Stimulated activated CD4-positive, alpha-beta T cell treated with anti-CD3 and anti-CD28 coated beads, Interleukin-12 subunit alpha, Interleukin-12 subunit beta, amount 100 ng/mL, for 4 hours (primary cell): ENCODE measurements around the gene PDCD2L.
"Not testable (repeated sequence)": the region's sequence is repeated elsewhere in the genome, so short reads cannot be mapped to it uniquely, and the experiment has no call there.

Source experiments
- DNase-seq: peaks from one replicate; pipeline ENCODE4 v3.0.0-alpha.2; 2020

Gene PDCD2L

GRCh38 chr19:34404109-34404909 is at the start of gene PDCD2L:
Gene PDCD2L, plus strand, starts transcription at chr19:34404399. Its CDS starts 32 bp downstream, at chr19:34404431.
- peak; percentile 94 for DNase-seq

- DNase-seq = no peak
Observed at GRCh38 chr19:34355201-34355600, 49.0 kb upstream of the PDCD2L start.

- DNase-seq = no peak
Observed at GRCh38 chr19:34356875-34357274, 47.3 kb upstream of the PDCD2L start.

DNA sequence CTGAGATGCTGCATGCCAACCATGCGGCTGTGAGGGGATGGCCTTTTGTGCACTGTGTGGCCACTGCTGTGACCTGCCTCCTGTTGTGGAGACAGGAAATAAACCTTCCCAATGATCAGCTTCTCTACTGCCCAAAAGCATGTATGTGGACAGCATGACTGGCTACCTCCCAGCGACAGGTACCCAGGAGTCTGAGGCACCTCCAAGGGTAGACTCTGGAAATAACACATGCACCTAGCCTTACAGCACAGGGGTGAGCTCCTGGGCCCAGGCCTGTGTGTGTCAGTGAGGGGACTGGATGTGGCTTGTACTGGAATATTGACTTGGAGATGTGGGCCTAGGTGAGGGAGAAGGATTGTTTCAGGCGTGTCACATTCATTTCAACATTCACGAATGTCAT is 46.8 kb upstream of the PDCD2L start:
- no peak for DNase-seq

- peak; percentile 97 for DNase-seq
Observed at GRCh38 chr19:34359140-34359953, 44.9 kb upstream of the PDCD2L start.

DNA sequence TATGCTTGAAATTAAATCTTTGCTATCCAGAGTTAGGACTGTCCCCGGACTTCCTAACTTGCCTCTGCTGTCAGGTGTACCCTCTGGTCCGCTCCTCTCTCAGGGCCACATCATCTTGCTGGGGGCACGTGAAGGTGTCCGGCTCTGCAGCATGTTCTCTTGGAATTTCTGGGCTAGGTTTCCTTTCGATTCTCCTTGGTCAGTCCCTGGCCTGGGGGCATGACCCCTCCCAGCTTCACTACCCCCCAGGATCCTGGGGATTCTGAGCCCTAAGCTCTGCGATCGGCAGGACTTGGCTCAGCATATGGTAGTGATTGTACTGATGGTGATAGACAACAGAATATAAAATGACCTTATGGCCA is 44.3 kb upstream of the PDCD2L start:
- no peak for DNase-seq

- no peak for DNase-seq
Observed at GRCh38 chr19:34360354-34360909, 43.8 kb upstream of the PDCD2L start.

- no peak for DNase-seq
Observed at GRCh38 chr19:34362679-34363069, 41.5 kb upstream of the PDCD2L start.

DNA sequence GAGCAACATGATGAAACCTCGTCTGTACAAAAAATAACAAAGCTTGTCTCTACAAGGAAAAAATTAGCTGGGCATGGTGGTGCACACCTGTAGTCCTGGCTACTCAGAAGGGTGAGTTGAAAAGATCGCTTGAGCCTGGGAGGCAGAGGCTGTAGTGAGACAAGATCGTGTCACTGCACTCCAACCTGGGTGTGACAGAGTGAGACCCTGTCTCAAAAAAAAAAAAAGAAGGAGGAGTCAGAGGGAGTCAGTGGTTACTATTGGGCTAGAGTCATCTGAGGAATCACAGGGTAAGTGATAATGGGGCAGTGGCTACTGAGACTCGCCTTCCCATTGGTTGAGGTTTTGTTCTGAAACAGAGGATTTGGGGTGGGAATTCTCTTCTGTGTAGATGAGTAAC is 41.1 kb upstream of the PDCD2L start:
- no peak for DNase-seq

GRCh38 chr19:34363930-34364329 is 40.3 kb upstream of the PDCD2L start:
- DNase-seq = no peak

DNA sequence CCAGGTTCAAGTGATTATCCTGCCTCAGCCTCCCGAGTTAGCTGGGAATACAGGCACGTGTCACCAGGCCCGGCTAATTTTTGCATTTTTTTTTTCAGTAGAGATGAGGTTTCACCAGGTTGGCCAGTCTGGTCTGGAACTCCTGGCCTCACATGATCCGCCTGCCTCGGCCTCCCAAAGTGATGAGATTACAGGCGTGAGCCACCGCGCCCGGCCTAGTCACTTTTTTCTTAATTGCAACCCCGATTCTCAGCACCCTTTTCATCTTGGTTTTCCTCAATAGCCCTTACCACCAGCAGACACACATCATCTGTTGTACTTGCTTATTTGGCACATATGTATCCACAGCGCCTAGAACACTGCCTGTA is 39.8 kb upstream of the PDCD2L start:
- no peak for DNase-seq

GRCh38 chr19:34364830-34365462 is 39.3 kb upstream of the PDCD2L start, which contains the start of gene GPI:
Gene GPI, plus strand, starts transcription at chr19:34365196. Its CDS starts 71 bp downstream, at chr19:34365267.
- DNase-seq = peak; percentile 77

DNA sequence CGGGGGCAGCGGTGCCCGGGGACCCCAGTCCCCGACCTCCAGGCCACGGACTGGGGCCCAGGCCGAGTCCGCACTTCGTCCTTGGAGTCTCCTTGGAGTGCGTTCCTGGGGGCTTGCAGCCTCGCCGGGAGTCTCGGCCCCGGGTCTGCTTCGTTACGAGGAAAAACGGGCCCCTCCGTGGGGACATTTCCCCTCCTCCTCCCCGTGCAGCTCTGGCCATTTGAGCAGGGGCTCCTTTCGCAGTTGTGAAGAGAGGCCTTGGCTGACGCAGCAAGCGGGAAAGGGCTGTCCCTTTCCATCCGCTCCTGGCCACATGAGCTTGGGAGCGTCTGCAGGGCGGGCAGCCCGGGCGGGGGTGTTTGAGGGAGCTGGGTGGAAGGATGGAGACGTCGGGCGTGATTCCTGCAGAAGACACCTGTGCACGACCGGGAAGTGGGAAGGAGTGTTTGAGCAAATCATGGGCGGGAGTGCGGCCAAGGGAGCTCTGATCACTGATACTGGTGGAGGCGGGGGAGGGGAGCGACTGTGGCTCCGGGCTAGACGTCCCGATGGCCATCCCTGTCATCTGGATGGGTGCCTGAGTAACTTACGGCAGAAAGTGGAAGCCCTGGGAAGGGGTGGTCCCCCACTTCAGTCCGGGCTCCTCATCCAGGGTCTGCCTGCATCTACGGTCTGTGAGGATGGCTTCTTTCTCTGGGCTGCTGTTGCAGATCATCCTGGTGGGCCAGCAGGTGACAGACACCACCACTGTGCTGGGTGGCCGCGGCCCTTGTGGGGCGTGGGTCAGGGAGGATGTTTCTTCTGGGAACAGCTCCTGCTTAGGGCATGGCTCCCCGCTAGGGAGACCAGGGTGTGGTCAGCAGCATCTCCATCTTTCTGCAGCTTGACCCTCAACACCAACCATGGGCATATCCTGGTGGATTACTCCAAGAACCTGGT is 38.5 kb upstream of the PDCD2L start:
- DNase-seq = peak; percentile 25

DNA sequence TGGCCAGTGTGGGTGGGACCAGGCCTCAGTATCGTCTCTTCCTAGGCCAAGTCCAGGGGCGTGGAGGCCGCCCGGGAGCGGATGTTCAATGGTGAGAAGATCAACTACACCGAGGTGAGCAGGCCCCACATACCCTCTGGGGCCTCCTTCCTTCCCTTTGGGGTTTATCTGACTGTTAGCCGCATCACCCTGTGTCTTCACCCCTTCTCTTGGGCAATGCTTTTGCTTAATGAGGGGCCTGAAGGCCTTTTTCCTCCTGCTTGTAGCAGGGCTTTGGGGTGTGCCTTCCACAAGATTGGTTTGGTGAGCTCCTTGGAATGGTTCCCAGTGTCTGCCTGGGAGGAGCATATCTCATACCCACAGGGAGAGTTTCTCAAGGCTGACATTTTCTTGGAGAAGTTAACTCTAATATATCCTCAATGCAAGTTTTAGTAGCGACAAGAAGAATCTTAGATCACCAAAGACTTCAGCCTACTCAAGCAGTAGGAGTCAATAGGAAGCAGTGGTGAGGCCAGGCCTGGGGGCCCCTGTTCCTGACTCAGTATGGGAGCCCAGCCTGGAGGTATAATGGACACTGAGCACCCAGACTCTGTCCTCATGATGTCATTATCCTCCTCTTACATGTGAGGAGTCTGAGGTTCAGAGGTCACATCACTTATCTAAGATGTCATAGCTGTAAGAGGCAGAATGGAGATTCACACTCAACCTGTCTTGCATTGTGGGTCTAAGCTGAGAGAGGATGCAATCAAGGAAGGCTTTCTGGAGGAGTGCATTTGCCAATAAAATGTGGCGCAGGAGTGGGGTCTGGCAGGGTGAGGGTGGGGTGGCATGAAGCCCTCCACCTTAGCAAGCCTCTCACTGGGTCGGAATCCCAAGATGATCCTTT is 37.2 kb upstream of the PDCD2L start:
- no peak for DNase-seq

- DNase-seq = no peak
Observed at GRCh38 chr19:34367624-34367957, 36.6 kb upstream of the PDCD2L start.

GRCh38 chr19:34368338-34368737 is 35.9 kb upstream of the PDCD2L start:
- DNase-seq = no peak

GRCh38 chr19:34369166-34369565 is 35.0 kb upstream of the PDCD2L start:
- DNase-seq = not testable (repeated sequence)

DNA sequence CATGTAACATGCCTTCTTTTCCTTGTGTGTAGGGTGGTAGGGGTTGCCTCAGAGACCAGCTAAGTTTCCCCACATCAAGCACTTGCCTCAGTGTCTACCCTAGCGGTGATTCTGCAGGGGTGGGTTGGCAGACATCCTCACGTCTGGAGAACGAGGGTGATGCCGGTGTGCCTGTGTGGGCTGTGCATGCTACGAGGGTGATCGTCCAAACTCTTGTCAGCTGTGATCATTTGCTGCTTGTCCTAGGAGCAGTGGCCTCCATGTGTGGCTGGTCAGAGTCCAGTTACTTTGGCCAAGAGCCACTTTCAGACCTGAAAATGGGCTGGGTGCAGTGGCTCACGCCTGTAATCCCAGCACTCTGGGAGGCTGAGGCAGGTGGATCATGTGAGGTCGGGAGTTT is 34.1 kb upstream of the PDCD2L start:
- no peak for DNase-seq

DNA sequence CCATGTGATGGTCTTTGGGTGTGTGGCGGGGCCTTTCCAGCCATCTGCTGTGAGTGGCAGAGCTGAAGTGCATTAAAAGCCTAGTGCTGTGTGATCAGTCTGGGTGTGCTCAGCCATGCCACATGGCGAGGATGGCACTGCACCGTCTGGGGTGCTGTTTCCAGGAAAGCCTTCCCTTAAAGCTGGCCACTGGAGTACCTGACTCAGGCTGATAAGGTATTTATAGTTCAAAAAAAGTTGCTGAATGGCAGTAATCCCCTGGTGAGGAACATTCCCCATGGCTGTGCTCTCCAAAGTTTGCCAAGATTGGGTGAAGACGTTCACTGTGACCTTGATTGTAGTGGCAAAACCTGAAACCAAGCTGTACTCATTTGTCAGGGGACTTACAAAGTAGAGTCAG is 33.2 kb upstream of the PDCD2L start:
- no peak for DNase-seq

GRCh38 chr19:34373601-34374288 is 30.5 kb upstream of the PDCD2L start:
- DNase-seq = no peak

DNA sequence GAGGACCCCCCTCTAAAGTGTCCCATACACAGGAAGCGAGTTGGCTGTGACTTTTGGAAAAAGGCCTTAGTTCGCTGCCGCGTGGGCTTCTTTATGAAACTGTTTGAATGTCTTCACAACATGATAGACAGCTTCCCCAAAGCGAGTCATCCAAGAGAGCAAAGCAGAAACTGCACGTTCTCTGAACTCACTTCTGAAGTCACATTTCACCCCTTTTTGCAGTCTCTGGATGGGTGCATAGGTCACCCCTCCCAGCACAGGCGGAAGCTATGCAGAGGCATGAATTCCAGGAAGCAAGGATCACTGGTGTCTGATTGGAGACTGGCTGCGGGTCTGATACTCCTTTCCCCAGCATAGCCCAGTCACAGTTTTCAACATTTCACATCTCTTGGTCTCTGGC is 28.6 kb upstream of the PDCD2L start:
- no peak for DNase-seq
